H1 (cell line): ENCODE data around the gene SLTM. TPM values are rescaled to one million over a fixed set of nuclear protein-coding genes. Genes with fewer than 3 reads are reported as not detected.

ENCODE experiments used
- CTCF ChIA-PET: fragments of 300-600 bp; sonication (Branson Sonifier 250); formaldehyde crosslinking; loops from one replicate; lab custom pipeline; 2021; ENCODE audit not compliant: partially characterized antibody; lab: Charles Lee
- POLR2A ChIA-PET: fragments of 300-600 bp; sonication (Branson Sonifier 250); formaldehyde crosslinking; loops from one replicate; lab custom pipeline; 2021; ENCODE audit warnings: inconsistent platforms; ENCODE audit not compliant: partially characterized antibody; lab: Charles Lee
- DNase-seq, 2 experiments: peaks; one replicate each; pipeline versions ENCODE4 v3.0.0 to v3.0.0-alpha.2; 2010 to 2022; ENCODE audit warnings: low spot score in 2 of 2, low read depth in 1 of 2, mixed read lengths in 1 of 2
- FAIRE-seq: peaks from 2 replicates; lab custom pipeline; 2011; peaks lifted over from hg19 to GRCh38; lab: Jason Lieb, UNC
- H2AFZ ChIP-seq: 2 replicates; pipeline ENCODE4 v1.8.1; 2012; ENCODE audit warnings: low read length, inconsistent platforms
- H2AK5ac ChIP-seq: 2 replicates; pipeline ENCODE4 v1.6.1; 2013; ENCODE audit warnings: low read depth, low read length
- H2BK120ac ChIP-seq: replicated peaks from 2 replicates; pipeline ENCODE3; 2013; ENCODE audit warnings: low read depth, low read length, inconsistent platforms
- H2BK12ac ChIP-seq: 2 replicates; pipeline ENCODE4 v1.6.1; 2013; ENCODE audit warnings: low read depth, low read length
- H2BK15ac ChIP-seq: 2 replicates; pipeline ENCODE4 v1.6.1; 2013; ENCODE audit warnings: low read length
- H2BK20ac ChIP-seq: 2 replicates; pipeline ENCODE4 v1.6.1; 2013; ENCODE audit warnings: low read length
- H2BK5ac ChIP-seq: 2 replicates; pipeline ENCODE4 v1.6.1; 2013; ENCODE audit warnings: low read depth, low read length
- H3K14ac ChIP-seq: 2 replicates; pipeline ENCODE4 v1.6.1; 2013; ENCODE audit warnings: inconsistent platforms; ENCODE audit not compliant: insufficient read length
- H3K18ac ChIP-seq: 2 replicates; pipeline ENCODE4 v1.6.1; 2013; ENCODE audit warnings: low read length; ENCODE audit errors: extremely low read depth
- H3K23ac ChIP-seq: 2 replicates; pipeline ENCODE4 v1.6.1; 2013; ENCODE audit warnings: inconsistent platforms; ENCODE audit not compliant: insufficient read length
- H3K23me2 ChIP-seq: 2 replicates; pipeline ENCODE4 v1.6.1; 2013; ENCODE audit warnings: low read depth, low read length
- H3K27ac ChIP-seq: 2 replicates; pipeline ENCODE4 v1.6.1; 2011; ENCODE audit warnings: low read depth, low read length, inconsistent platforms
- H3K27me3 ChIP-seq, 4 experiments: replicated peaks in 1 of 4; 1 replicate in 1 of 4; 2 replicates in 3 of 4; pipeline versions ENCODE4 v1.6.1 to v1.8.1; 2011 to 2013; ENCODE audit warnings: low read length in 3 of 4, mild to moderate bottlenecking in 3 of 4, inconsistent platforms in 2 of 4, mixed read lengths in 2 of 4, moderate library complexity in 1 of 4; ENCODE audit not compliant: control insufficient read depth in 3 of 4, insufficient read depth in 3 of 4; ENCODE audit errors: extremely low read depth in 1 of 4
- H3K36me3 ChIP-seq, 4 experiments: 2 replicates each; pipeline versions ENCODE4 v1.6.1 to v1.8.1; 2011 to 2013; ENCODE audit warnings: mild to moderate bottlenecking in 4 of 4, low read length in 3 of 4, moderate library complexity in 2 of 4, control low read depth in 1 of 4, inconsistent platforms in 1 of 4; ENCODE audit not compliant: insufficient read depth in 4 of 4, control insufficient read depth in 2 of 4
- H3K4ac ChIP-seq: replicated peaks from 2 replicates; pipeline ENCODE3; 2013; ENCODE audit warnings: low read length, low read depth, mixed read lengths, inconsistent platforms; ENCODE audit not compliant: insufficient read length
- H3K4me1 ChIP-seq, 4 experiments: replicated peaks in 1 of 4; 1 replicate in 1 of 4; 2 replicates in 3 of 4; pipeline versions ENCODE4 v1.6.1 to v1.8.1; 2011 to 2013; ENCODE audit warnings: low read length in 3 of 4, inconsistent platforms in 2 of 4, mixed read lengths in 1 of 4; ENCODE audit not compliant: insufficient read depth in 4 of 4, control insufficient read depth in 3 of 4
- H3K4me2 ChIP-seq, 2 experiments: 2 replicates each; pipeline versions ENCODE4 v1.6.1 to v1.8.1; 2011 to 2013; ENCODE audit warnings: low read depth in 2 of 2, low read length in 2 of 2, control low read depth in 1 of 2, inconsistent platforms in 1 of 2, mild to moderate bottlenecking in 1 of 2; ENCODE audit not compliant: insufficient read depth in 1 of 2
- H3K4me3 ChIP-seq, 4 experiments: fragments of 200-600, 300-600 bp in 1 of 4; sonication (generic), shearing (Covaris generic), sonication (Bioruptor Twin) in 1 of 4; 2 replicates each; pipeline versions ENCODE4 v1.5.1 to v1.8.1; 2011 to 2016; ENCODE audit warnings: low read length in 4 of 4, low read depth in 3 of 4, control low read depth in 2 of 4, inconsistent platforms in 2 of 4, mild to moderate bottlenecking in 2 of 4, mixed read lengths in 1 of 4, moderate library complexity in 1 of 4; ENCODE audit not compliant: insufficient read depth in 2 of 4; ENCODE audit errors: extremely low read depth in 1 of 4
- H3K56ac ChIP-seq: replicated peaks from 2 replicates; pipeline ENCODE3; 2013; ENCODE audit warnings: low read depth, mild to moderate bottlenecking, mixed read lengths, low read length, inconsistent platforms; ENCODE audit not compliant: insufficient read length
- H3K79me1 ChIP-seq: 2 replicates; pipeline ENCODE4 v1.6.1; 2013; ENCODE audit warnings: low read depth, low read length, control low read depth
- H3K79me2 ChIP-seq, 2 experiments: 2 replicates each; pipeline versions ENCODE4 v1.6.1 to v1.8.1; 2012 to 2013; ENCODE audit warnings: low read length in 2 of 2, mild to moderate bottlenecking in 2 of 2, inconsistent platforms in 1 of 2; ENCODE audit not compliant: insufficient read depth in 2 of 2, control insufficient read depth in 1 of 2
- H3K9ac ChIP-seq, 4 experiments: replicated peaks in 1 of 4; 1 replicate in 1 of 4; 2 replicates in 3 of 4; pipeline versions ENCODE4 v1.6.1 to v1.8.1; 2011 to 2013; ENCODE audit warnings: low read depth in 3 of 4, low read length in 3 of 4, control low read depth in 2 of 4, mild to moderate bottlenecking in 2 of 4, moderate library complexity in 2 of 4, inconsistent platforms in 1 of 4; ENCODE audit errors: extremely low read depth in 1 of 4
- H3K9me3 ChIP-seq, 2 experiments: 2 replicates each; pipeline versions ENCODE4 v1.6.1 to v1.8.1; 2012 to 2013; ENCODE audit warnings: mild to moderate bottlenecking in 2 of 2, moderate library complexity in 2 of 2, control low read depth in 1 of 2, inconsistent platforms in 1 of 2, low read depth in 1 of 2, low read length in 1 of 2, mixed read lengths in 1 of 2; ENCODE audit not compliant: insufficient read depth in 2 of 2
- H4K20me1 ChIP-seq, 2 experiments: replicated peaks in 1 of 2; 2 replicates each; pipeline versions ENCODE3 to v1.8.1; 2011 to 2013; ENCODE audit warnings: inconsistent platforms in 2 of 2, low read length in 2 of 2, mild to moderate bottlenecking in 1 of 2; ENCODE audit not compliant: insufficient read depth in 2 of 2, control insufficient read depth in 1 of 2
- H4K5ac ChIP-seq: 2 replicates; pipeline ENCODE4 v1.6.1; 2013; ENCODE audit warnings: low read length, low read depth, mixed read lengths, inconsistent platforms; ENCODE audit not compliant: insufficient read length
- H4K8ac ChIP-seq: 2 replicates; pipeline ENCODE4 v1.8.0; 2013; ENCODE audit warnings: mild to moderate bottlenecking, moderate library complexity, low read length, inconsistent platforms; ENCODE audit not compliant: insufficient read depth; ENCODE audit errors: extremely low read depth
- H4K91ac ChIP-seq: replicated peaks from 2 replicates; pipeline ENCODE3; 2013; ENCODE audit warnings: low read length, mixed read lengths, inconsistent platforms; ENCODE audit not compliant: insufficient read length
- CTBP2 ChIP-seq: IDR thresholded peaks from 2 replicates; pipeline ENCODE4 v1.7.0; 2011; ENCODE audit warnings: borderline replicate concordance, mild to moderate bottlenecking, moderate library complexity, mixed read lengths, low read length; ENCODE audit not compliant: insufficient read depth, insufficient read length
- CTCF ChIP-seq, 3 experiments: IDR thresholded peaks; 1 replicate in 2 of 3; 2 replicates in 1 of 3; pipeline versions ENCODE4 v1.5.1 to v1.6.1; 2011; ENCODE audit warnings: low read length in 3 of 3, mild to moderate bottlenecking in 3 of 3, inconsistent platforms in 2 of 3, low read depth in 1 of 3, moderate library complexity in 1 of 3; ENCODE audit not compliant: insufficient read depth in 1 of 3; ENCODE audit errors: control extremely low read depth in 1 of 3
- RAD21 ChIP-seq, 2 experiments: IDR thresholded peaks in 1 of 2; conservative IDR thresholded peaks in 1 of 2; 2 replicates each; pipeline ENCODE4 v1.6.1; 2011; ENCODE audit warnings: low read depth in 2 of 2, low read length in 2 of 2, improper control_type of control experiment in 1 of 2, inconsistent platforms in 1 of 2, mild to moderate bottlenecking in 1 of 2, moderate library complexity in 1 of 2
- RBBP5 ChIP-seq: IDR thresholded peaks from 2 replicates; pipeline ENCODE4 v1.7.1; 2012; ENCODE audit warnings: low read depth, mild to moderate bottlenecking, inconsistent platforms, low read length, moderate library complexity, borderline replicate concordance
- WGBS, 2 experiments: shearing (Covaris generic) in 1 of 2; methylation state at CpG; one replicate each; pipeline versions ENCODE4 v1.1.6 to v1.1.7; 2013 to 2015; ENCODE audit warnings: low lambda C conversion rate in 2 of 2, mixed read lengths in 2 of 2, inconsistent platforms in 1 of 2, low coverage in 1 of 2, missing lambda C conversion rate in 1 of 2; ENCODE audit not compliant: insufficient replicate concordance in 2 of 2, insufficient coverage in 1 of 2, insufficient read length in 1 of 2; ENCODE audit errors: extremely low coverage in 1 of 2, missing lambda C conversion rate in 1 of 2; 5-methylcytosine and 5-hydroxymethylcytosine counted together
- polyA plus RNA-seq, 7 experiments: library from polyadenylated mRNA; depleted of rRNA in 3 of 7; stranded (reverse) in 5 of 7; unstranded in 2 of 7; fragments of >200 nt in 5 of 7; fragments of 200-250 nt in 2 of 7; gene quantifications; 1 replicate in 5 of 7; 2 replicates in 1 of 7; 4 replicates in 1 of 7; pipeline versions ENCODE4 v1.2.1 to v1.2.3, GENCODE V29; 2011 to 2013; ENCODE audit warnings: missing spikeins in 2 of 7, mixed read lengths in 2 of 7
- total RNA-seq: library from RNA; stranded (reverse); fragmentation: NEBNext Ultra II Directional; extraction: Animal tissue kit (Norgen Biotek cat#: 25700); gene quantifications from 2 replicates; pipeline ENCODE4 v1.2.1, GENCODE V29; 2021

The SLTM gene
- total and polyA plus RNA-seq, 2 of the 8 experiments (the other 6 are each of a cell fraction or from before 2014, with no cell fraction given): 30.8 to 149 TPM

GRCh38 chr15:58980351-58980939, 47.0 kb upstream of the SLTM start:
- Histone ChIP-seq H3K4me3 (no peak overlapping the region), H2AFZ (no peak overlapping the region), H4K20me1 (no peaks in the 10 kb centered on the region), H3K23me2 (no peaks in the 10 kb centered on the region), H3K14ac (no peak overlapping the region), H3K4me1 (peaks cover 0 to 3% (median 0%) of the 10 kb centered on the region in 4 experiments; a peak in 2 of 7 replicates), H3K4me2 (no peak overlapping the region), H3K9ac (no peak overlapping the region), H4K8ac (no peak overlapping the region), H3K79me2 (no peaks in the 10 kb centered on the region), H3K4ac (no peak overlapping the region), H4K5ac (no peak overlapping the region), H3K56ac (no peak overlapping the region), H3K23ac (no peak overlapping the region), H3K79me1 (no peaks in the 10 kb centered on the region), H2BK120ac (no peak overlapping the region), H3K9me3 (no peaks in the 10 kb centered on the region), H3K36me3 (no peaks in the 10 kb centered on the region), H3K27me3 (no peaks in the 10 kb centered on the region), H2BK15ac (no peak overlapping the region), H3K27ac (no peak overlapping the region), H2BK5ac (no peak overlapping the region), H4K91ac (no peak overlapping the region), H2BK20ac (no peak overlapping the region), H2BK12ac (no peak overlapping the region), H2AK5ac (no peak overlapping the region), H3K18ac (no peak overlapping the region)
- TF ChIP-seq CTCF (IDR thresholded peaks at IDR 0.05; ENCODE audit: control extremely low read depth in 1 of 3, insufficient read depth in 1 of 3, low read depth in 1 of 3, low read length in 3 of 3) (peak in 1 of 3 experiments; percentile 31; a peak in 2 of 4 replicates), RBBP5 (no peak), CTBP2 (no peak), RAD21 (IDR thresholded peaks at IDR 0.05 in 1 of 2, conservative IDR thresholded peaks at IDR 0.05 in 1 of 2; ENCODE audit: low read depth in 2 of 2, low read length in 2 of 2) (peak in 1 of 2 experiments; percentile 64; a peak in 3 of 4 replicates)
- ChIA-PET POLR2A (interaction anchor here (1.4 kb wide), 1 partner anchor 126 kb away, joined by 3 read pairs; no protein-coding TSS in a partner anchor), CTCF (interaction anchor here (0.7 to 2.4 kb wide), 13 partner anchors 9 to 549 kb away, joined by 3 to 11 read pairs (median 4); no protein-coding TSS in a partner anchor)
- 28% methylated on average over 5 of the region's 5 CpGs; no CpG with 5 or more reads in 1 of the 2 experiments for WGBS, 2 experiments
- DNase-seq (no peak), FAIRE-seq (peak; percentile 82)
